Naive B cell (primary cell): ENCODE measurements around the gene DLGAP4. TPM values are rescaled to one million over a fixed set of nuclear protein-coding genes. Genes with fewer than 3 reads are reported as not detected.

Source experiments
- ATAC-seq, 2 donors: fragments of 150-1000 bp; cut with Tn5 transposase; 2 replicates each; pipeline ENCODE4 v1.10.0; 2021; ENCODE audit warnings: low read depth in 2 of 2, mild to moderate bottlenecking in 2 of 2, moderate library complexity in 2 of 2
- DNase-seq: peaks from one replicate; pipeline ENCODE4 v3.0.0; 2022
- H3K27ac Mint-ChIP-seq, 6 donors: one replicate each; pipeline ENCODE4 v1.8.0; 2020 to 2022; ENCODE audit warnings: mild to moderate bottlenecking in 6 of 6, mixed read lengths in 6 of 6, moderate library complexity in 5 of 6, inconsistent platforms in 2 of 6
- H3K27me3 Mint-ChIP-seq, 3 donors: one replicate each; pipeline ENCODE4 v1.8.0; 2021 to 2022; ENCODE audit warnings: mixed read lengths in 3 of 3, mild to moderate bottlenecking in 1 of 3
- H3K36me3 Mint-ChIP-seq, 2 donors: one replicate each; pipeline ENCODE4 v1.8.0; 2020 to 2022; ENCODE audit warnings: mixed read lengths in 2 of 2, inconsistent platforms in 1 of 2, mild to moderate bottlenecking in 1 of 2
- H3K4me1 Mint-ChIP-seq, 3 donors: one replicate each; pipeline ENCODE4 v1.8.0; 2020 to 2022; ENCODE audit warnings: mixed read lengths in 3 of 3, inconsistent platforms in 1 of 3, mild to moderate bottlenecking in 1 of 3, moderate library complexity in 1 of 3
- H3K4me3 Mint-ChIP-seq, 8 donors: one replicate each; pipeline ENCODE4 v1.8.0; 2020 to 2022; ENCODE audit warnings: mild to moderate bottlenecking in 8 of 8, mixed read lengths in 8 of 8, moderate library complexity in 8 of 8, inconsistent platforms in 2 of 8
- H3K9me3 Mint-ChIP-seq, 7 donors: one replicate each; pipeline ENCODE4 v1.8.0; 2020 to 2022; ENCODE audit warnings: mixed read lengths in 7 of 7, mild to moderate bottlenecking in 5 of 7, inconsistent platforms in 2 of 7, moderate library complexity in 1 of 7
- polyA plus RNA-seq, 6 donors: library from polyadenylated mRNA; unstranded; fragments of 300-500 nt; fragmentation: Illumina TruSeq; gene quantifications; one replicate each; pipeline ENCODE4 v1.2.3, GENCODE V29; 2021; ENCODE audit warnings: low read depth in 6 of 6

DLGAP4 gene
- polyA plus RNA-seq, 6 donors from 2014 or later = 15.3 to 35.5 (median 21.1) TPM

- DNase-seq = no peak
- no peak overlapping the region for H3K27ac Mint-ChIP-seq
- ATAC-seq = no peak
- H3K4me1 Mint-ChIP-seq = peaks cover 0 to 6% (median 0%) of the 10 kb centered on the region in 3 donors
- H3K4me3 Mint-ChIP-seq = no peak overlapping the region
- peaks cover 5 to 64% (median 40%) of the 10 kb centered on the region in 3 donors for H3K27me3 Mint-ChIP-seq
- H3K36me3 Mint-ChIP-seq = no peaks in the 10 kb centered on the region
- peaks cover 0 to 3% (median 0%) of the 10 kb centered on the region in 7 donors for H3K9me3 Mint-ChIP-seq
These were observed 38.5 kb downstream of the DLGAP4 start for GRCh38 chr20:36344517-36345132.

DNA sequence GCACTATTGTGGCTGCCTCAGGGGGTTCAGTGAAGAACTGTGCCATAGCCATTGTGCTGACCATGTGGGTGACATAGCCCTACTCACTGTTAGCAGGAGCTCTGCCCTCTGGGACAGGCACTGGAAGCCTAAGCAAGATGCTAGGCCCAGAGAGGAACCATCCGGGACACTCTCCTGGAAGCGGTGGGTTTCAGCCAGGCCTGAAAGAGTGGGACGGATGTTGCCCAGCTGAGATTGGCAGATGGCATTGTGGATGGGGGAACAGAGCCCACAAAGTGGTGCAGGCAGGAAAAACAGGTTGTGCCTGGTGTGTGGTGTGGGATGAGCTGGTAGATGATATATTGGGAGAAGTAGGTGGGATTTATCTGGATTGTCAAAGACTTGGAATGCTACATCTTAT is 40.1 kb downstream of the DLGAP4 start:
- H3K4me1 Mint-ChIP-seq = peaks cover 0 to 4% (median 0%) of the 10 kb centered on the region in 3 donors
- no peaks in the 10 kb centered on the region for H3K36me3 Mint-ChIP-seq
- H3K27me3 Mint-ChIP-seq = peaks cover 5 to 57% (median 30%) of the 10 kb centered on the region in 3 donors
- no peak overlapping the region for H3K4me3 Mint-ChIP-seq
- DNase-seq (no peak), ATAC-seq (no peak)
- peak overlapping the region in 1 of 6 donors; percentile 39 for H3K27ac Mint-ChIP-seq
- H3K9me3 Mint-ChIP-seq = peaks cover 0 to 3% (median 0%) of the 10 kb centered on the region in 7 donors

DNA sequence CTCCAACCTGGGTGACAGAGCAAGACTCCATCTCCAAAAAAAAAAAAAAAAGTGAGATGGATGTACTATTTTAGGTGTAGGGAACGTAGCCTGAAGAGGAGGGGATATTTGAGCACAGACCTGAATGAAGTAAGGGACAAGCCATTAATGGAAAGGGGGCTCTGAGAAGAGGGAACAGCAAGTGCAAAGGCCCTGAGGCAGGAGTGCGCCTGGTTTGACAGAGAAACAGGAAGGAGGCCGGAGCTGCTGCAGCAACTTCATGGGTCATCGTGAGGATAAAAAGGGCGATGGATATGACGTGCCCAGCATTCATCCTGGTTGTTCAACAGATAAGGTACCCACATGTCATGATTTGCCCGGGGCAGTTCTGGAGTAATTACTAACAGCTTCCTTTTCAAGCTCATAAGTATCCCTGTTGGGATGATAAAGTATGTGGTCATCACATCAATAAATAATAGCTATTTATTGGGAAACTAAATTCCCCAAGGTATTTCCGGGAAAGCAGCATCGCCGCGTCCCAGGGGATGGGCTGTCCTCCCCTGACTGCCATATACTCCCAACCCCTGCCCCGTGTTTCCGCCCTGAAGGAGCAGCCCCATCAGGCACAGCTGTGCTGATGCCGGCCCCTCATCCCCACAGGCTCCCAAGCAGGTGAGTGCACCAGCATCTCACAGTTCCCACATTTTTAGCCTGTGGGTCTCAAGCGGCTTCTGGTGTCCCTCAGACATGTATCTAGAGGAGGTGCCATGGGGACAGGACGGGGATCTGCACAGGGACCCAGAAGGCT is 43.4 kb downstream of the DLGAP4 start:
- Mint-ChIP-seq H3K36me3 (no peaks in the 10 kb centered on the region), H3K27ac (no peak overlapping the region), H3K9me3 (peaks cover 0 to 3% (median 0%) of the 10 kb centered on the region in 7 donors), H3K27me3 (peaks cover 16 to 56% (median 31%) of the 10 kb centered on the region in 3 donors), H3K4me1 (peaks cover 0 to 5% (median 0%) of the 10 kb centered on the region in 3 donors), H3K4me3 (no peak overlapping the region)
- no peak for DNase-seq
- ATAC-seq = no peak

DNA sequence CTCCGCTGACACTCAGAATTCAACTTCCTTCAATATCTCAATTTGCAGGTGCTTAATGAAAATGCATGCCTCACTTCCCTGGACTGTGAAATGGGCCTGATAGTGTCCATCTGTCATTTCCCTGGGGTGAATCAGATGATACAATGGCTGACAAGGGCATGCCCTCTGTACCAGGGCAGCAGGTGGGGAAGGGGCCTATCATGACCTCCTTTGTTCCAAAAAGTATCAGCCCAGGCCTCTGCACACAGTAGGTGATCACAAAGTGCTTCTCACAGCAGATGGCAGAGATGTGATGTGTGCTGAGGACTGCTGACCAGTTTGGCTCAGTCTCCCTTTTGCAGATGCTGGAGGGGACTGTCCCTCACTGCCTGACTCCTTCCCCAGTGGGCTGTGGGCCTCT is 44.3 kb downstream of the DLGAP4 start:
- DNase-seq (no peak), ATAC-seq (no peak)
- no peaks in the 10 kb centered on the region for H3K36me3 Mint-ChIP-seq
- H3K27me3 Mint-ChIP-seq = peaks cover 16 to 57% (median 31%) of the 10 kb centered on the region in 3 donors
- peaks cover 0 to 5% (median 0%) of the 10 kb centered on the region in 7 donors for H3K9me3 Mint-ChIP-seq
- H3K4me1 Mint-ChIP-seq = peaks cover 0 to 5% (median 0%) of the 10 kb centered on the region in 3 donors
- H3K4me3 Mint-ChIP-seq = no peak overlapping the region
- H3K27ac Mint-ChIP-seq = no peak overlapping the region

- peaks cover 15 to 54% (median 27%) of the 10 kb centered on the region in 3 donors for H3K27me3 Mint-ChIP-seq
- peaks cover 0 to 5% (median 0%) of the 10 kb centered on the region in 3 donors for H3K4me1 Mint-ChIP-seq
- H3K27ac Mint-ChIP-seq = no peak overlapping the region
- H3K9me3 Mint-ChIP-seq = peaks cover 0 to 8% (median 5%) of the 10 kb centered on the region in 7 donors
- H3K4me3 Mint-ChIP-seq = no peak overlapping the region
- ATAC-seq (no peak), DNase-seq (no peak)
- no peaks in the 10 kb centered on the region for H3K36me3 Mint-ChIP-seq
These were observed 45.8 kb downstream of the DLGAP4 start for GRCh38 chr20:36351937-36352336.

- no peak for ATAC-seq
- Mint-ChIP-seq H3K27me3 (peaks cover 21 to 53% (median 31%) of the 10 kb centered on the region in 3 donors), H3K4me3 (no peak overlapping the region), H3K4me1 (peaks cover 0 to 8% (median 0%) of the 10 kb centered on the region in 3 donors), H3K9me3 (peaks cover 0 to 8% (median 2%) of the 10 kb centered on the region in 7 donors), H3K36me3 (no peaks in the 10 kb centered on the region), H3K27ac (no peak overlapping the region)
- no peak for DNase-seq
These were observed 46.9 kb downstream of the DLGAP4 start for GRCh38 chr20:36352843-36353553.

GRCh38 chr20:36353740-36354139 is 47.6 kb downstream of the DLGAP4 start:
- peak overlapping the region in 1 of 6 donors; percentile 57 for H3K27ac Mint-ChIP-seq
- peaks cover 0 to 8% (median 2%) of the 10 kb centered on the region in 7 donors for H3K9me3 Mint-ChIP-seq
- ATAC-seq = no peak
- peaks cover 0 to 8% (median 0%) of the 10 kb centered on the region in 3 donors for H3K4me1 Mint-ChIP-seq
- H3K36me3 Mint-ChIP-seq = no peaks in the 10 kb centered on the region
- no peak overlapping the region for H3K4me3 Mint-ChIP-seq
- DNase-seq = no peak
- H3K27me3 Mint-ChIP-seq = peaks cover 21 to 47% (median 31%) of the 10 kb centered on the region in 3 donors

GRCh38 chr20:36355469-36356171 is 49.5 kb downstream of the DLGAP4 start:
- peaks cover 0 to 8% (median 0%) of the 10 kb centered on the region in 3 donors for H3K4me1 Mint-ChIP-seq
- ATAC-seq (no peak), DNase-seq (no peak)
- no peaks in the 10 kb centered on the region for H3K36me3 Mint-ChIP-seq
- H3K27me3 Mint-ChIP-seq = peaks cover 21 to 40% (median 35%) of the 10 kb centered on the region in 3 donors
- no peak overlapping the region for H3K4me3 Mint-ChIP-seq
- no peak overlapping the region for H3K27ac Mint-ChIP-seq
- peaks cover 0 to 8% (median 2%) of the 10 kb centered on the region in 7 donors for H3K9me3 Mint-ChIP-seq

GRCh38 chr20:36359668-36360406 is 53.7 kb downstream of the DLGAP4 start:
- Mint-ChIP-seq H3K4me1 (peaks cover 0 to 4% (median 0%) of the 10 kb centered on the region in 3 donors), H3K27ac (peak overlapping the region in 1 of 6 donors; percentile 15), H3K9me3 (peaks cover 0 to 8% (median 2%) of the 10 kb centered on the region in 7 donors), H3K27me3 (peaks cover 20 to 46% (median 31%) of the 10 kb centered on the region in 3 donors), H3K4me3 (no peak overlapping the region), H3K36me3 (no peaks in the 10 kb centered on the region)
- DNase-seq = no peak
- no peak for ATAC-seq

GRCh38 chr20:36360429-36360828 is 54.3 kb downstream of the DLGAP4 start:
- H3K27me3 Mint-ChIP-seq = peaks cover 20 to 46% (median 28%) of the 10 kb centered on the region in 3 donors
- no peak for DNase-seq
- H3K36me3 Mint-ChIP-seq = no peaks in the 10 kb centered on the region
- no peak for ATAC-seq
- H3K4me3 Mint-ChIP-seq = no peak overlapping the region
- no peak overlapping the region for H3K27ac Mint-ChIP-seq
- peaks cover 0 to 4% (median 0%) of the 10 kb centered on the region in 3 donors for H3K4me1 Mint-ChIP-seq
- H3K9me3 Mint-ChIP-seq = peaks cover 0 to 7% (median 2%) of the 10 kb centered on the region in 7 donors

- peak overlapping the region in 1 of 6 donors; percentile 43 for H3K27ac Mint-ChIP-seq
- H3K4me3 Mint-ChIP-seq = peak overlapping the region in 1 of 8 donors; percentile 17
- ATAC-seq (no peak), DNase-seq (no peak)
- peaks cover 20 to 45% (median 24%) of the 10 kb centered on the region in 3 donors for H3K27me3 Mint-ChIP-seq
- peaks cover 0 to 4% (median 0%) of the 10 kb centered on the region in 3 donors for H3K4me1 Mint-ChIP-seq
- H3K9me3 Mint-ChIP-seq = peaks cover 0 to 2% (median 0%) of the 10 kb centered on the region in 7 donors
- no peaks in the 10 kb centered on the region for H3K36me3 Mint-ChIP-seq
These were observed 55.3 kb downstream of the DLGAP4 start for GRCh38 chr20:36361406-36361805.

DNA sequence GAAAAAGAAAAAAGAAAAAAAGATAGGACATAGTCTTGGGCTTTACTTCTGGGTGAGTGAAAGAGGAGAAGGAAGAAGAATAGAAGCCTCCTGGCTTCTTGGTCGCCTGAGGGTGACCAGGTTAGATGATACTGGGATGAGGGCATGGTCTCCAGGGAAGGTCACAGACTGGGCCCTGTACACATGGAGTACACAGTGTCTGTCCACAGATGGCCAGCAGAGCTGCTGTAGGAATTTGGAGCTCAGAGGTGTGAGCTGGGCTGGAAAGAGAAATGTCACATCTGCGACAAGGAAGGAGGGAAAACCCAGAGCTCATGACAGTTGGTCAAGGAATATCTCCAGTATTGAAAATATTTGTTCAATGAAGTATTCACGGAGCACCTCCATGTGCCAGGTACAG is 56.1 kb downstream of the DLGAP4 start:
- Mint-ChIP-seq H3K4me1 (peaks cover 0 to 1% (median 0%) of the 10 kb centered on the region in 3 donors), H3K27ac (peak overlapping the region in 1 of 6 donors; percentile 1)

More for the DNA sequence above, 56.1 kb downstream of the DLGAP4 start:
- Mint-ChIP-seq H3K36me3 (no peaks in the 10 kb centered on the region), H3K9me3 (no peaks in the 10 kb centered on the region), H3K4me3 (no peak overlapping the region), H3K27me3 (peaks cover 14 to 37% (median 19%) of the 10 kb centered on the region in 3 donors)
- ATAC-seq (no peak), DNase-seq (no peak)
